Sigmoid colon (tissue), 7 donors: ENCODE measurements around the gene LIPN. TPM values are rescaled to one million over a fixed set of nuclear protein-coding genes. Genes with fewer than 3 reads are reported as not detected.

Experiments used
- DNase-seq: peaks from one replicate; pipeline ENCODE4 v3.0.0-alpha.2; 2019
- H3K27ac ChIP-seq, 4 donors: fragments of 200-600 bp; sonication (generic); one replicate each; pipeline ENCODE4 v1.5.1; 2016 to 2019; ENCODE audit warnings: mild to moderate bottlenecking in 1 of 4
- H3K27me3 ChIP-seq, 3 donors: fragments of 200-600 bp; sonication (generic); one replicate each; pipeline ENCODE4 v1.5.1; 2019; ENCODE audit warnings: mild to moderate bottlenecking in 1 of 3
- H3K36me3 ChIP-seq, 4 donors: fragments of 200-600 bp; sonication (generic); one replicate each; pipeline ENCODE4 v1.5.1; 2016 to 2019
- H3K4me1 ChIP-seq, 4 donors: fragments of 200-600 bp; sonication (generic); one replicate each; pipeline ENCODE4 v1.5.1; 2017 to 2019
- H3K4me3 ChIP-seq, 4 donors: fragments of 200-600 bp; sonication (generic); one replicate each; pipeline ENCODE4 v1.5.1; 2017 to 2019; ENCODE audit warnings: mild to moderate bottlenecking in 2 of 4, moderate library complexity in 1 of 4
- H3K9me3 ChIP-seq, 4 donors: fragments of 200-600 bp in 3 of 4; sonication (generic) in 3 of 4; one replicate each; pipeline versions ENCODE4 v1.5.1 to v1.6.1; 2013 to 2019
- EP300 ChIP-seq, 4 donors: sonication (generic); formaldehyde crosslinking; IDR thresholded peaks; one replicate each; pipeline ENCODE4 v1.6.1; 2017; ENCODE audit warnings: antibody characterized with exemption in 4 of 4
- POLR2A ChIP-seq, 2 donors: fragments of 450-650 bp; IDR thresholded peaks; one replicate each; pipeline ENCODE4 v1.6.1; 2016; ENCODE audit warnings: antibody characterized with exemption in 2 of 2, mild to moderate bottlenecking in 2 of 2, moderate library complexity in 2 of 2
- POLR2AphosphoS5 ChIP-seq, 4 donors: sonication (generic); formaldehyde crosslinking; IDR thresholded peaks; one replicate each; pipeline ENCODE4 v1.6.1; 2017; ENCODE audit warnings: antibody characterized with exemption in 4 of 4
- WGBS, 2 donors: extraction: QIAGEN DNeasy Blood & Tissue Kit; methylation state at CpG; one replicate each; pipeline ENCODE4 v1.1.7; 2013; 5-methylcytosine and 5-hydroxymethylcytosine counted together
- intact Hi-C: fragments of 100-400 bp; cut with DNase I; formaldehyde crosslinking; loops from one replicate; pipeline ENCODE4 v1.15.1; 2023
- polyA plus RNA-seq, 3 donors: library from polyadenylated mRNA; stranded (reverse); fragments of 200-250 nt; gene quantifications; one replicate each; pipeline ENCODE4 v1.2.3, GENCODE V29; 2013
- total RNA-seq, 4 donors: library from RNA; depleted of rRNA; stranded (reverse); fragments of >200 nt; gene quantifications; one replicate each; pipeline ENCODE4 v1.1.0, GENCODE V29; 2016
- TF ChIP-seq, protein P1 (sequence below), 4 experiments: fragments of 450-650 bp in 3 of 4; fragments of 200-600 bp in 1 of 4; IDR thresholded peaks; one replicate each; pipeline ENCODE4 v1.5.1; 2016 to 2019; ENCODE audit warnings: antibody characterized with exemption in 4 of 4, mild to moderate bottlenecking in 3 of 4, moderate library complexity in 2 of 4
- donor health status: healthy with polysubstance abuse.
- donor health status: Bipolar disorder and iron deficiency.
- donor health status: healthy.

LIPN gene
- total and polyA plus RNA-seq, 7 donors, result 1.4 TPM; not detected in 6

DNA sequence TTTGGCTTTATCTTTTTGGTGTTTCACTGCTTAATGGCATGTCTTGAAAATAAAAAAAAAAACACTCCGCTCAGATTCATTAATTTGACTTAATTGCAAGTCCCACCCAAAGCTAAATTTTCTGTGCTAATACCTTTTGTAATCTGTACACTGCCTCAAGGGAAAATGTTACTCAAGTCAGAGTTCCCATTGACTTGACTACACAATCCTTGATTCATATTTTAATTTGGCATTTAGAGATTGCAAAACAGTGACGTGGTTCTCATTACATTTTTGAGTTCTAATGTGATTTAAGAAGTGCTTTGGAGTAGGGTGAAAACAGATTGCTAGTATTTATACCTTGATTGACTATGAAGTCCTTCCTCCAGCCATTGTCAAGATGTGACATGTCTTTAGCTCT, 21.4 kb downstream of the LIPN start:
- Histone ChIP-seq H3K4me1 (no peaks in the 10 kb centered on the region), H3K36me3 (no peaks in the 10 kb centered on the region), H3K27me3 (no peaks in the 10 kb centered on the region), H3K27ac (no peak overlapping the region), H3K9me3 (no peaks in the 10 kb centered on the region), H3K4me3 (no peak overlapping the region)
- 85 to 93% methylated on average over 2 of the region's 2 CpGs for WGBS, 2 donors
- TF ChIP-seq POLR2AphosphoS5 (IDR thresholded peaks at IDR 0.05), result no peak
- TF ChIP-seq, protein P1, sequence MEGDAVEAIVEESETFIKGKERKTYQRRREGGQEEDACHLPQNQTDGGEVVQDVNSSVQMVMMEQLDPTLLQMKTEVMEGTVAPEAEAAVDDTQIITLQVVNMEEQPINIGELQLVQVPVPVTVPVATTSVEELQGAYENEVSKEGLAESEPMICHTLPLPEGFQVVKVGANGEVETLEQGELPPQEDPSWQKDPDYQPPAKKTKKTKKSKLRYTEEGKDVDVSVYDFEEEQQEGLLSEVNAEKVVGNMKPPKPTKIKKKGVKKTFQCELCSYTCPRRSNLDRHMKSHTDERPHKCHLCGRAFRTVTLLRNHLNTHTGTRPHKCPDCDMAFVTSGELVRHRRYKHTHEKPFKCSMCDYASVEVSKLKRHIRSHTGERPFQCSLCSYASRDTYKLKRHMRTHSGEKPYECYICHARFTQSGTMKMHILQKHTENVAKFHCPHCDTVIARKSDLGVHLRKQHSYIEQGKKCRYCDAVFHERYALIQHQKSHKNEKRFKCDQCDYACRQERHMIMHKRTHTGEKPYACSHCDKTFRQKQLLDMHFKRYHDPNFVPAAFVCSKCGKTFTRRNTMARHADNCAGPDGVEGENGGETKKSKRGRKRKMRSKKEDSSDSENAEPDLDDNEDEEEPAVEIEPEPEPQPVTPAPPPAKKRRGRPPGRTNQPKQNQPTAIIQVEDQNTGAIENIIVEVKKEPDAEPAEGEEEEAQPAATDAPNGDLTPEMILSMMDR (IDR thresholded peaks at IDR 0.05), result no peak
- TF ChIP-seq POLR2A (IDR thresholded peaks at IDR 0.05), result no peak
- no peak for TF ChIP-seq EP300 (IDR thresholded peaks at IDR 0.05)
- intact Hi-C loops, result no loop called here
- no peak for DNase-seq

DNA sequence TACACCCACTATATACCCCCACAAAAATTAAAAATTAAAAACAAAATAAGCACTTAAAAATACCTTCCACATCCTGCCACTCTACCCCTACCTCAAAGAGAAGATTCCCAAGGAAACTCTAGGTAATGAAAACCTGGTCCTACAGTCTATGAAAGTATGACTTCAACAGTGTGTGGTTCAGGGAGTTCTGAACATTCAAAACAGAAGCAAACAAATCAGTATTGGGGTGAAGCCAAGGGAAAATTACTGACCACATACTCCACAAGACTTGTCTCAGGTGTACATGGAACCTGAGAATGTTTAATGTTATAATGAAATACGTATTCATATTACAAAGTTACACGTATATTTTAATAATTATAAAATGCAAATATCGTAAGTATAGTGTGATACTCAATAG, 22.4 kb downstream of the LIPN start:
- Histone ChIP-seq H3K4me1 (no peaks in the 10 kb centered on the region), H3K9me3 (no peaks in the 10 kb centered on the region), H3K27ac (no peak overlapping the region), H3K36me3 (no peaks in the 10 kb centered on the region), H3K4me3 (no peak overlapping the region), H3K27me3 (no peaks in the 10 kb centered on the region)
- TF ChIP-seq EP300 (IDR thresholded peaks at IDR 0.05) (no peak), POLR2AphosphoS5 (IDR thresholded peaks at IDR 0.05) (no peak), POLR2A (IDR thresholded peaks at IDR 0.05) (no peak)
- TF ChIP-seq, protein P1 (IDR thresholded peaks at IDR 0.05), result no peak
- intact Hi-C loops, result no loop called here
- no peak for DNase-seq
- 76 to 95% methylated on average over 3 of the region's 3 CpGs for WGBS, 2 donors

DNA sequence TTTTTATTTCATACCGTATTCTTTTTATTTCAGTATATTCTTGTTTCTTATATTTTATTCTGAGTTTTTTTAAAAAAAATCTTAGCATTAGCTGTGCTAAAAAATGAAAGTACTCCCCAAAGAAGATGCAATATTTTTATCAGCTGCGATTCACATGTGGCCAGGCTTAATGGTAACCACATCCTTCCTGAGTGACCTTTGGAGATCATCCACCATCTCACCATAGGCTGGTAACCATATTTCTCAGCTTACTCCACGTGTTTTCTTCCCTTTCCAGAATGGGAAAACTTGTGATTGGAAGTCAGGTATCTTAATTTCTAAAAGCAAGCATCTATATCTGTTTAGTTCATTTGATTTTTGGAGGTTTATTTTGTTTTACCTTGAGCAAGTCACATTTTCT, 23.9 kb downstream of the LIPN start:
- Histone ChIP-seq H3K4me1 (no peaks in the 10 kb centered on the region), H3K27ac (no peak overlapping the region), H3K36me3 (no peaks in the 10 kb centered on the region), H3K27me3 (no peaks in the 10 kb centered on the region), H3K9me3 (no peaks in the 10 kb centered on the region), H3K4me3 (no peak overlapping the region)
- 58 to 80% methylated on average over 3 of the region's 3 CpGs for WGBS, 2 donors
- no peak for DNase-seq
- intact Hi-C loops, result no loop called here
- no peak for TF ChIP-seq EP300 (IDR thresholded peaks at IDR 0.05)
- no peak for TF ChIP-seq POLR2AphosphoS5 (IDR thresholded peaks at IDR 0.05)
- TF ChIP-seq, protein P1 (IDR thresholded peaks at IDR 0.05), result no peak
- no peak for TF ChIP-seq POLR2A (IDR thresholded peaks at IDR 0.05)

DNA sequence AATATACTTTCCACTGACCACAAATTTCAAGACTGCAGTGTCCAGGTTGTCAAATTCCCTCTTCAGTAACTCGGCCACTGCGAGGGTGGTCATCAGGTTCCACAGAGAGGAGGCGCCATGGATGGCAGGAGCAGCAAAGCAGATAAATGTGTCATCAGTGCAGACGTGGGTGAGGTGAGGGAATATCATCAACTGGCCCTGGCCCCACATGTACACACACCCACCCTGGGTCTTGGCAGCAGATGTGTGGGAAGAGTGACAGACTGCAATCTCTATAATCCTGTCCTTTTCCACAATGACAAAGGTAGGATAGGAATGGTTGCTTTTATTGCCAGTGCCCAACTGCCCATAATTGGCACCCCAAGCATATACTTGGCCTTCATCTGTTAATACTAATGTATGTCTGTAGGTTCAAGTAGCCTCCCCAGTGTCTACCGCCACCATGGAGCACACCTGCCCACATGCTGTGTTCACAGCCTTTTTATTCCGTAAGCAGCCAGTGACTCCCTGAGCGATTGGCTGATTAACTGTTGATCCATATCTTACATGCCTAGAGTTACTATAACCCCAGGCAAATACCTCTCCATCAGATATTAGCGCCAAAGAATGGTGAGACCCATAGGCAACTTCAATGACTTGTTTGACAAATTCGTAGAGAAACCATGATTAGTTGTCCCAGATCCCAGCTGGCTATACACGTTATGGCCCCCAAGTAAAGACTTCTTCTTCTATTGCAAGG, 26.4 kb downstream of the LIPN start:
- DNase-seq, result no peak
- Histone ChIP-seq H3K27me3 (no peaks in the 10 kb centered on the region), H3K4me3 (no peak overlapping the region), H3K9me3 (no peaks in the 10 kb centered on the region), H3K4me1 (no peaks in the 10 kb centered on the region), H3K36me3 (no peaks in the 10 kb centered on the region), H3K27ac (no peak overlapping the region)
- TF ChIP-seq, protein P1 (IDR thresholded peaks at IDR 0.05), result no peak
- no peak for TF ChIP-seq EP300 (IDR thresholded peaks at IDR 0.05)
- TF ChIP-seq POLR2AphosphoS5 (IDR thresholded peaks at IDR 0.05), result no peak
- TF ChIP-seq POLR2A (IDR thresholded peaks at IDR 0.05), result no peak
- 90 to 92% methylated on average over 10 of the region's 10 CpGs for WGBS, 2 donors
- intact Hi-C loops, result no loop called here

DNA sequence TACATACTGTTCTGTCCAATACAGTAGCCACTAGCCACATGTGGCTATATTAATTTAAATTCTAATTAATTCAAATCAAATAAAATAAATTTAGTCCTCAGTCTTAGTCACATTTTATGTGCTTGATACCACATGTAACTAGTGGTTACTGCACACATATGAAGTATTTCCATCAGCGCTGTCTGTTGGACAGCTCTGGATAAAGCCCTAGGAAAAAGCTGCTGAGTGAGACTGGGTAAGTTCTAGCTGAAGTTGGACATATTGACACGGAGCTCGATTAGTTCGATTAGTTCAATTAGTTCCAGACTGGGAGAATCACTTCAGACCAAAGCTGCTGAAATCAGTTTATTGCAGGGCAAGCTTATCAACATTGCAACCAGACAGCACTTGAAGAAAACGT, 27.6 kb downstream of the LIPN start:
- WGBS, 2 donors, result 80 to 91% methylated on average over 5 of the region's 5 CpGs
- intact Hi-C loops, result no loop called here
- Histone ChIP-seq H3K9me3 (no peaks in the 10 kb centered on the region), H3K27me3 (no peaks in the 10 kb centered on the region), H3K36me3 (no peaks in the 10 kb centered on the region), H3K27ac (no peak overlapping the region), H3K4me3 (no peak overlapping the region), H3K4me1 (no peaks in the 10 kb centered on the region)
- DNase-seq, result no peak
- TF ChIP-seq POLR2AphosphoS5 (IDR thresholded peaks at IDR 0.05), result no peak
- TF ChIP-seq, protein P1 (IDR thresholded peaks at IDR 0.05), result no peak
- TF ChIP-seq EP300 (IDR thresholded peaks at IDR 0.05), result no peak
- TF ChIP-seq POLR2A (IDR thresholded peaks at IDR 0.05), result no peak
